ENCODE data around the gene CCT6A.
"Not testable (repeated sequence)": the region's sequence is repeated elsewhere in the genome, so short reads cannot be mapped to it uniquely, and the experiment has no call there.

Gene CCT6A

GRCh38 chr7:56063882-56064625 lies 12.5 kb downstream of the CCT6A start, which contains the start of gene SUMF2:
Gene SUMF2, plus strand, starts transcription at chr7:56064286. Its CDS starts 26 bp downstream, at chr7:56064312.
- no peaks in the 10 kb centered on the region for H3K27me3 ChIP-seq (ENCODE audit: insufficient read depth, poor library complexity, severe bottlenecking)
- H3K4me3 ChIP-seq (replicated peaks; ENCODE audit: insufficient read depth, low read length): peak within 1 kb of the TSS; percentile 75
- H3K27ac ChIP-seq (replicated peaks): peak within 1 kb of the TSS; percentile 91
- peak; percentile 98 for TF ChIP-seq POLR2AphosphoS5 (IDR thresholded peaks at IDR 0.05; ENCODE audit: low read depth)
- TF ChIP-seq, protein P1, sequence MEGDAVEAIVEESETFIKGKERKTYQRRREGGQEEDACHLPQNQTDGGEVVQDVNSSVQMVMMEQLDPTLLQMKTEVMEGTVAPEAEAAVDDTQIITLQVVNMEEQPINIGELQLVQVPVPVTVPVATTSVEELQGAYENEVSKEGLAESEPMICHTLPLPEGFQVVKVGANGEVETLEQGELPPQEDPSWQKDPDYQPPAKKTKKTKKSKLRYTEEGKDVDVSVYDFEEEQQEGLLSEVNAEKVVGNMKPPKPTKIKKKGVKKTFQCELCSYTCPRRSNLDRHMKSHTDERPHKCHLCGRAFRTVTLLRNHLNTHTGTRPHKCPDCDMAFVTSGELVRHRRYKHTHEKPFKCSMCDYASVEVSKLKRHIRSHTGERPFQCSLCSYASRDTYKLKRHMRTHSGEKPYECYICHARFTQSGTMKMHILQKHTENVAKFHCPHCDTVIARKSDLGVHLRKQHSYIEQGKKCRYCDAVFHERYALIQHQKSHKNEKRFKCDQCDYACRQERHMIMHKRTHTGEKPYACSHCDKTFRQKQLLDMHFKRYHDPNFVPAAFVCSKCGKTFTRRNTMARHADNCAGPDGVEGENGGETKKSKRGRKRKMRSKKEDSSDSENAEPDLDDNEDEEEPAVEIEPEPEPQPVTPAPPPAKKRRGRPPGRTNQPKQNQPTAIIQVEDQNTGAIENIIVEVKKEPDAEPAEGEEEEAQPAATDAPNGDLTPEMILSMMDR (IDR thresholded peaks at IDR 0.05; ENCODE audit: insufficient read depth, low read length): no peak
- TF ChIP-seq GABPA (IDR thresholded peaks at IDR 0.05; ENCODE audit: low read depth): no peak
- no peak for TF ChIP-seq SPI1 (IDR thresholded peaks at IDR 0.05; ENCODE audit: borderline replicate concordance, low read depth)
- TF ChIP-seq REST (IDR thresholded peaks at IDR 0.05; ENCODE audit: insufficient replicate concordance, low read depth): no peak
- DNase-seq (ENCODE audit: low read depth in 1 of 2, low spot score in 1 of 2): peak; percentile 82 to 88

GRCh38 chr7:56066376-56066775 lies 14.8 kb downstream of the CCT6A start:
- not testable (repeated sequence) for H3K4me3 ChIP-seq (replicated peaks; ENCODE audit: insufficient read depth, low read length); DNase-seq (ENCODE audit: low read depth in 1 of 2, low spot score in 1 of 2); H3K27me3 ChIP-seq (ENCODE audit: insufficient read depth, poor library complexity, severe bottlenecking); H3K27ac ChIP-seq (replicated peaks)

DNA sequence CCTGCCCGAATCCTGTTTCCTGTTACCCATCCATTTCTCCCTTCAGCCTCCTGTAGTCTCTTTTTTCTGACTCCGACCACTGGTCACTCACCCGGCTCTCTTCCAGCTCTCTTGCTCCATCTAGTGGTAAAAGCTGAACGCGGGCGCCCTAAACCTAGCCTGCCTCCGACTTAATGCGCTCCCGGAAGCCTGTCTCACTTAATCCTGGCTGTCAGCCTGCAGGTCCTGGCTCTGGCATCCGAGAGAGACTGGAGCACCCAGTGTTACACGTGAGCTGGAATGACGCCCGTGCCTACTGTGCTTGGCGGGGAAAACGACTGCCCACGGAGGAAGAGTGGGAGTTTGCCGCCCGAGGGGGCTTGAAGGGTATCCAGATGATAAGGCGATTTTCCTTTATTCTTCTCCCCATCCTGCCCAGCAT lies 22.8 kb downstream of the CCT6A start:
- Histone ChIP-seq H3K27me3 (ENCODE audit: insufficient read depth, poor library complexity, severe bottlenecking) (no peaks in the 10 kb centered on the region), H3K27ac (replicated peaks) (no peak overlapping the region), H3K4me3 (replicated peaks; ENCODE audit: insufficient read depth, low read length) (no peak overlapping the region)
- TF ChIP-seq POLR2AphosphoS5 (IDR thresholded peaks at IDR 0.05; ENCODE audit: low read depth) (no peak), SPI1 (IDR thresholded peaks at IDR 0.05; ENCODE audit: borderline replicate concordance, low read depth) (no peak), REST (IDR thresholded peaks at IDR 0.05; ENCODE audit: insufficient replicate concordance, low read depth) (no peak), GABPA (IDR thresholded peaks at IDR 0.05; ENCODE audit: low read depth) (no peak)
- TF ChIP-seq, protein P1 (IDR thresholded peaks at IDR 0.05; ENCODE audit: insufficient read depth, low read length): peak; percentile 83
- DNase-seq (ENCODE audit: low read depth in 1 of 2, low spot score in 1 of 2): peak in 1 of 2 experiments; percentile 75

- Histone ChIP-seq H3K27me3 (ENCODE audit: insufficient read depth, poor library complexity, severe bottlenecking) (no peaks in the 10 kb centered on the region), H3K27ac (replicated peaks) (no peak overlapping the region), H3K4me3 (replicated peaks; ENCODE audit: insufficient read depth, low read length) (no peak overlapping the region)
- TF ChIP-seq GABPA (IDR thresholded peaks at IDR 0.05; ENCODE audit: low read depth) (no peak), POLR2AphosphoS5 (IDR thresholded peaks at IDR 0.05; ENCODE audit: low read depth) (no peak), SPI1 (IDR thresholded peaks at IDR 0.05; ENCODE audit: borderline replicate concordance, low read depth) (no peak), REST (IDR thresholded peaks at IDR 0.05; ENCODE audit: insufficient replicate concordance, low read depth) (no peak)
- TF ChIP-seq, protein P1 (IDR thresholded peaks at IDR 0.05; ENCODE audit: insufficient read depth, low read length): no peak
- no peak for DNase-seq (ENCODE audit: low read depth in 1 of 2, low spot score in 1 of 2)
Observed at GRCh38 chr7:56077681-56078080, 26.1 kb downstream of the CCT6A start.
